Stimulated activated CD8-positive, alpha-beta memory T cell treated with anti-CD3 and anti-CD28 coated beads, Interleukin-7, amount 100 ng/mL, for 48 hours (primary cell): ENCODE results near the gene KCNRG.
"Not testable (repeated sequence)": the region's sequence is repeated elsewhere in the genome, so short reads cannot be mapped to it uniquely, and the experiment has no call there.

ENCODE experiments used
- DNase-seq, 2 donors: peaks; one replicate each; pipeline ENCODE4 v3.0.0-alpha.2; 2020; ENCODE audit warnings: low read depth in 1 of 2; ENCODE audit errors: extremely low read depth in 1 of 2

KCNRG gene

DNA sequence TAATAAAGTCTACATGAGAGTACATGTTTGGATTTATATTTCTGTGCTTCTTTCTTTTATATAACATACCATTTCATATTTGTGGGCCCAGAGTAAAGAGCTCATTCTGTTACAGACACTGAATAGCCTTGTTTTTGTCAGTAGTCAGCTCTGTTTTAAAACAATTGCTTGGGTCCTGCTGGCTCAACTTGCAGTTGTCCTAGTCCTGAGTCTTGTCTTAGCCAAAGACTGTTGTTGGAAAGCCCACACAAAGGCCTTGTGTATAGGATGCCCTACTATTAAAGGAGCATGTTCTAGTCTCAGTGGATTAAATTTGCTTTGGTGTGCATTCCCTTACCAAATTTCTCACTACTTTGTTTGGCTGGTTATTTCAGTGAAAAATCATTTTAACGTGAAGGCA, 3.8 kb upstream of the KCNRG start:
- no peak for DNase-seq

DNA sequence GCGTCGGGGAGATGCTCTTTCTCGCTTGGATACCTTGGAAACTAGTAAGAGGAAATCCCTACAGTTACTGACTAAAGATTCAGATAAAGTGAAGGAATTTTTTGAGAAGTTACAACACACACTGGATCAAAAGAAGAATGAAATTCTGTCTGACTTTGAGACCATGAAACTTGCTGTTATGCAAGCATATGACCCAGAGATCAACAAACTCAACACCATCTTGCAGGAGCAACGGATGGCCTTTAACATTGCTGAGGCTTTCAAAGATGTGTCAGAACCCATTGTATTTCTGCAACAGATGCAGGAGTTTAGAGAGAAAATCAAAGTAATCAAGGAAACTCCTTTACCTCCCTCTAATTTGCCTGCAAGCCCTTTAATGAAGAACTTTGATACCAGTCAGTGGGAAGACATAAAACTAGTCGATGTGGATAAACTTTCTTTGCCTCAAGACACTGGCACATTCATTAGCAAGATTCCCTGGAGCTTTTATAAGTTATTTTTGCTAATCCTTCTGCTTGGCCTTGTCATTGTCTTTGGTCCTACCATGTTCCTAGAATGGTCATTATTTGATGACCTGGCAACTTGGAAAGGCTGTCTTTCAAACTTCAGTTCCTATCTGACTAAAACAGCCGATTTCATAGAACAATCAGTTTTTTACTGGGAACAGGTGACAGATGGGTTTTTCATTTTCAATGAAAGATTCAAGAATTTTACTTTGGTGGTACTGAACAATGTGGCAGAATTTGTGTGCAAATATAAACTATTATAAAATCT, 2.7 kb upstream of the KCNRG start:
- DNase-seq = no peak

DNA sequence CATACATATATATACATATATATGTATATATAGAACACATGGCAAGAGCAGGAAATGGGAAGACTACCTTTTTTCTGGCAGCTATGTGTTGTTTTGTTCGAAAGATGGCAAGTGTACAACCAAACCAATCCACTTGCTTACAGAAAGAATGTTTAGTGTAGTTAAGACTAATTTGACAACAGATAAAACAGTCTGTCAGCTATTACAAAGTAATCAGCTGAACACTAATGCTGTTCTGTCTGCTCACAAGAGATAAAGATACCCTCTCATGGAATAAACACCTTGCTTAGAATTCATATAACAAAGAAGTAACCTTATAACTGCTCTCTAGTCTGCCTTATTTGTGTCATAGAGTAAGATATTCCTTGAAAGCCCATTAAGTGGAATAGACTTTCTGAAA, 858 bp upstream of the KCNRG start:
- DNase-seq = no peak

DNA sequence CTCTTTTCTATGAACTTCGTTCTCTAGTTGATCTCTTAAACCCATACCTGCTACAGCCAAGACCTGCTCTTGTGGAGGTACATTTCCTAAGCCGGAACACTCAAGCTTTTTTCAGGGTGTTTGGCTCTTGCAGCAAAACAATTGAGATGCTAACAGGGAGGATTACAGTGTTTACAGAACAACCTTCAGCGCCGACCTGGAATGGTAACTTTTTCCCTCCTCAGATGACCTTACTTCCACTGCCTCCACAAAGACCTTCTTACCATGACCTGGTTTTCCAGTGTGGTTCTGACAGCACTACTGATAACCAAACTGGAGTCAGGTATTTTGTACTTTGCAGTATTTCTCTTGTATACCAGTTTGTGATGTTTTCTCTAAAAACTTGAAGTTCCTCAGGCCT, 506 bp downstream of the KCNRG start:
- no peak for DNase-seq

DNA sequence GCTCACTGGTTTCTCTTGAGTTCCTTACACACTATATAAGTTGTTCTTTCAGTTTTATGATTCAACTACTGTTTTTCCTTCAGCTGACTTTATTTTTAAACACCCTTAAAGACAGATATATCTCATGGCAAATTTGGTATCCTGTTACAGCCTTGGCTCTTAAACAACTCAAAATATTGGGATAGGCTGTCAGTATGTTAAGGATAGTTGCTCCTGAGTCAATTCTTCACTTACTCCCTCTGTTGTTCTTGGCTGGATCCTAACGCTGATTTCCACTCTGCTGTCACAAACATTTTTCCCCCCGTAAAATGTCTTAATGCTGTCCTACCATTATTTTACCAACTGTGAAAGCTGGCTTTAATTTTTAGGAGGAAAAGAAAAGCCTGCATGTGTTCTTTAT, 1.2 kb downstream of the KCNRG start:
- no peak for DNase-seq

DNA sequence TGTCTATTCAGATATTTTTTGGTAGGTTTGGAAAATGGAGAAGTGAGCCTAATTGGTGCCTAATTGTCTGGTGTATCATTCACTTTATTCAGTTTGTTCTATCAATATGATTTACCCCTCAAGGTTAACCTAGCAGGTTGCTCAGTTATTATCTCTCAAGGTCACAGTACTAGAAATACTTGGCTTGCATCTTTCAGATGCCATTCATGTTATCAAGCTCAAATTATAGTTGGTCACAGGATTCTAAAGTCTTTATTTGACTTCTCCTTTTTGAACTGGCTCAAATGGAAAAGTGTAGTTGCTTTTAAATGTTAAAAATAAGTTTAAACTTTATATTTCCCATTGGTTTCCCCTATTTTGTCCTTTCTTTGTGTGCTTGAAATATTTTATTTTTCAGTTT, 2.6 kb downstream of the KCNRG start:
- DNase-seq = no peak

DNA sequence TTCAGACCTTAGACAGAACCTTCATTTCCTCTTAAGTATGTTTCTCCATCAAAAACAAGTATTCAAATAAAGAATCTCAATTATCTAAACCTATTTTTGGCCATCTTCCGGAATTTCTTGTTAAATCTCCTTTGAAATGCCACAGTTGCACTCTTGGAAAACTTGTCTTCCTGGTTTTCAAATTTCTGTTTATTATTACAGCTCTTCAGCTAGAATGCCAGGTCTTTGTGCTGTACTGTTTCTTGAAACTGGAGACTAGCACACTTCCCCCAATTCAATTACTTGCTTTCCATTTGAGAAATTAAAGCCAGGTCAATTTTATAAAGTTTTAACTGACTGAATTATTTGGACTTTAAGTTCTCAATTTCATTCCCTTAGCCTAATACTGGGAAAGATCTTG, 10.2 kb downstream of the KCNRG start:
- DNase-seq = no peak

DNA sequence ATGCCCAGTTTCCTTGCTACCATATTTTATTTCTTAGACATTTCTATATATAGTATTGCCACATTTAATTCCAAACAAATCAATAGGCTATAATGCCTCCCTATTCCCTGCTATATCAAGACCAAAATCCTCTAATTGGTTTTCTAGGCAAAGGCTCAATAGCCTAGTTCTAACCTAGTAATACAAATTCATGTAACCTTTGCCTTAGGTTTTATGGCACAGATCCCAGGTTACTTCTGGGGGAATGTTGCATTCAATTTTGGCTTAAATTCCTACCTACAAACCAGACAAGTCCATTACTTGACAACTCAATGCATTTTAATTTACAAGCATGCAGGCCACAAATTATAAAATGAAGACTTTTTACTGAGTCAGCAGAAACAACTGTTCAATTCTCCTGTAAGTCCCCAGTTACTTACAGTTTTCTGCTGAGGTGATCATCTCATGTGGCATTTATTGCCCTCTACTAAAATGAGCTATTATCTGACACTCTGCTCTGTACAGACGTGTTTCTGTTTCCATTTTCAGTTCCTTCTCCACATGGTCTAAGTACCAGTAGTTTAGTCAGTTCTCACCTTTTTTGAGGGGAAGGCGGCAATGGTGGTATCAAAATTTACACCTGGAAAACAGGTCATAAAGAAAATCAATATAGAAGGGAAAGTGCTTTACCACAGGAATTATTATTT, 11.7 kb downstream of the KCNRG start:
- DNase-seq = no peak

DNA sequence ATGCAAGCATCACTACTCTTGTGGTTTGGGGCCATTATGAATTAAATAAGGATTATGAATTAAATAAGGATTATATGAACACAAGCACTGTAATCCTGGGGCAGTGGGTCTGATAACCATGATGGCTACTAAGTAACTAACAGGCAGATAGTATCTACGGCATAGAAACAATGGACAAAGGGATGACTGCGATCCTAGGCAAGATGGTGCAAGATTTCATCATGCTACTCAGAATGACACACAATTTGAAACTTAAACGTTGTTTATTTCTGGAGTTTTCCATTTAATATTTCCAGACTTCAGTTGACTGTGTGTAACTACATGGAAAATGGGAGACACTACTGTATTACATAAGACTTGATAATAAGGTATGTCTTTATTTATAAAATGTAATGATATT, 15.1 kb downstream of the KCNRG start:
- DNase-seq = no peak

DNA sequence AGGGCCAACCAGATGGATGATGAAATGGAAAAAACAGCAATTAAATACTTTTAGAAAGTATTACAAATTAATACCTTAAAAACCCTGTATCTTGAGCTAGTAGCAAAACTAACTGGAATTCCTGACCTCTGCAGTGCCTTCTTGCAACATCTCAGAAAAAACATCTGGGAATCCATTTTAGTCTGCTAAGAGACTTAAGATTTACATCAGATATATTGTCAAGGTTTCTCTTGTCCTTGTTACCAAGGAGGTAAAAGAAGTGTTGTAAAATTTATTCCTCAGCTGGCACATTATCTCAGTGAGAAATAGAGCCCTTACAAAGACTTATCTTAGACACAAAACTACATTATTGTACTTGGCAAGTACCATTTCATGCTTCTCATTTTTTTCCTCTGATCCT, 18.5 kb downstream of the KCNRG start:
- DNase-seq = no peak

DNA sequence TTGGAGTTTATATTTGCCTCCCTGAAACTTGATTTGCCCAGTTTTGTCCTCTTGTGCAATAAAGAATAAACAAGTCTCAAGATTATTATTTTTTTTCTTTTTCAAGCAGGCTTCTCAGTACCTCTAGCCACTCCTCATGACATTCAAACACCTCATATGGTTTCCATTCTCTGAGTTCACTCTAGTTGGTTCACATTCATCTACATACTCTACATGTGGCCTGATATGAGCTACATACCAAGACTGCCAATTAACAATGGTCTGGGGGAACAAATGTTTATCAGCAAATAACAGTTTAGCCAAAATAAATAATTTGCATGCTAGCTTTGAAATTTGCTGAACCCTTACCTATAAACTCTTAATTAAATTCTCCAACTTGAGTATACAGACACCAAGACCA, 22.5 kb downstream of the KCNRG start:
- no peak for DNase-seq

DNA sequence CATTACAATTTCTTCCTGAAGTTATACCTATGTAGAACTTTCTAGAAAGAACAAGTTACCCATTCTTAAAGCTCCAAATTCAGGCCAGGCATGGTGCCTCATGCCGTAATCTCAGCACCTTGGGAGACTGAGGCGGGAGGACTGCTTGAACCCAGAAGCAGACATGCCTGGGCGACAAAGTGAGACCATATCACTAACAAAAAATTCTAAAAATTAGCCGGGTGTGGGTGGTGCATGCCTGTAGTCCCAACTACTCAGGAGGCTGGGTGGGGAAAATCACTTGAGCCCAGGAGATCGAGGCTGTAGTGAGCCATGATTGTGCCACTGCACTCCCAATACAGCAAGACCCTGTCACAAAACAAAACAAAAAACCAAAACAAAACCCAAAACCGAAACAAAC, 23.0 kb downstream of the KCNRG start:
- DNase-seq = no peak

DNA sequence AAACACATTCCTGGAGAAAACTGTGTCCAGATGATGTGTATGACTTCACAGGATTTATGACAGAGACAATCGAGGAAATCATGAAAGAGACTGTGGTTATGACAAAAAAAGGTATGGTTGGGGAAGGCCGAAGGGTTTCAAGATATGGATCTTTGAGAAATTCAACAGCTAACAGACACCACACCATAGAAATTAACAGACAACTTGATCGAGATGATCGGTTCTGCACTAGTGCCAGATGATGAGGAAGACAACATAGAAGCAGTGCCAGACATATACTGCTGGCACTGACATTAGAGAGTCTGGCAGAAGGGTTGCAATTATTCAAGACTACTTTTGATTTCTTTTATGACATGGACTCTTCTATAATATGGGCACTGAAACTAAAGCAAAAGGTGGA, 37.2 kb downstream of the KCNRG start:
- no peak for DNase-seq

DNA sequence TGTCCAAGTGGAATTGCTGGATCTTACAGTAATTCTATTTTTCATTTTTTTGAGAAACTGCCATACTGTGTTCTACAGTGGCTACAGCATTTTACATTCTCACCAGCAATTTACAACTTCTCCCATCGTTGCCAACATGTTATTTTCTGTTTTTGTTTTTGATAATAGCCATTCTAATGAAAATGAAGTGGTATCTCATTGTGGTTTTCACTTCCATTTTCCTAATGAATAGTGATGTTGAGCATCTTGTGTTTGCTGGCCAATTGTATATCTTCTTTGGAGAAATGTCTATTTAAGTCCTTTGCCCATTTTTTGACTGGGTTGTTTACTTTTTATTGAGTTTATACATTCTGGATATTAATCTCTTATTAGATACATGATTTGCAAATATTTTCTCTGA, 38.6 kb downstream of the KCNRG start:
- DNase-seq = no peak

DNA sequence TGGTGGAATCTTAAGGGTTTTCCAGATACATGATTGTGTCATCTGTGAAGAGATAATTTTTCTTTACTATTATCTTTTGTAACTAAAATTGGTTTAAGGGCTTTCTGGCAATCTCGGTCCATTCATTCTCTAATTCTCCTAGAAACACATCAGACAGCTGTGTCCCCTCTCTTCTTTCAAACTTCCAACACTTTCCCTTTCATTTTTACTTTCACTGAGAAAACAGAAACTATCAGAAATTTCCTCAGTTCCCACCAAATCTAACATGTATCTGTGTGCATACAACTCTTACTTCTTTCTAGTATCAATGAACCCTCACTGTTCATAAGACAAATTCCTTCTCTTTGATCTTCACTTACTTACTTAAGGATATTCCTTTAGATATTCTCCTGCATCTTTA, 40.2 kb downstream of the KCNRG start:
- no peak for DNase-seq

DNA sequence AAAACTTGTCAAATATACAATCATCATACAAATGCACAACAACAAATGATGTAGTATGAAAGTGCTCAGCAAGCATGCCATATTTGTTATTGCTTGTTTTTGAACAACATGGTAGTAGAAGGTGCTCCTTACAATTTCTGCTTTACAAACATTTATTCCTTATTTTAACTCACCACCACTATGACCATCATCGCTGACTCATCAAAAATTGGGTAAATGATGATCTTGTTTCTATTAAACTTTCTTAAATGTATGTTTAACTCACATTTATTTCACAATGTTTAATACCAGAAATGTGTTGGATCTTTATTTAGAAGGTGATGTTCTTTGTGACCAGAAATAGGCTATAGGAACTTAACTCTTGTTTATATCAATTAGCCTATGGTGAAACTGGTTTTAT, 45.5 kb downstream of the KCNRG start:
- DNase-seq = no peak

DNA sequence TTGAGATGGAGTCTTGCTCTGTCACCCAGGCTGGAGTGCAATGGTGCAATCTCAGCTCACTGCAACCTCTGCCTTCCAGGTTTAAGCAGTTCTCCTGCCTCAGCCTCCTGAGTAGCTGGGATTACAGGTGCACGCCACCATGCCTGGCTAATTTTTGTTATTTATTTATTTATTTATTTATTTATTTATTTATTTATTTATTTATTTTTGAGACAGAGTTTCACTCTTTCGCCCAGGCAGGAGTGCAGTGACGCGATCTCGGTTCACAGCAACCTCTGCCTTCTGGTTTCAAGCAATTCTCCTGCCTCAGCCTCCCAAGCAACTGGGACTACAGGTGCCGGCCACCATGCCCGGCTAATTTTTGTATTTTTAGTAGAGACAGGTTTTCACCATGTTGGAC, 47.1 kb downstream of the KCNRG start:
- DNase-seq = not testable (repeated sequence)

DNA sequence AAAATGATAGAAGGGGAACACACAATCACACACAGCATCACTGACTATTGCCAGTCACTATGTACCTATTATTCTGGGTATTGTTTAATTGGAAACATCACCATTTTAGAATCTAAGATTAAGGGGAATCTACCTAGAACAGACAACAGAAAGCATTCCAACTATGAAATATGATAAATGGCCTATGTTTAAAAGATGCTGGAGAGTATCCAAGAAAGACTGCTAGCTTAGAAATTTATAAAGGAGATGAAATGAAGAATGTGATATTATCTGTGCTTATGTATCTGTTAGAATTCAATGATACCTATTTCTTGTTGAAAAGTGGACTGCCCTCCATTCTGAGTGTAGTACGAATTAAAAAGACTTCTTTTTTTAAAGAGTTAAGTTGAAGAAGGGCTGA, 50.5 kb downstream of the KCNRG start:
- DNase-seq = no peak

DNA sequence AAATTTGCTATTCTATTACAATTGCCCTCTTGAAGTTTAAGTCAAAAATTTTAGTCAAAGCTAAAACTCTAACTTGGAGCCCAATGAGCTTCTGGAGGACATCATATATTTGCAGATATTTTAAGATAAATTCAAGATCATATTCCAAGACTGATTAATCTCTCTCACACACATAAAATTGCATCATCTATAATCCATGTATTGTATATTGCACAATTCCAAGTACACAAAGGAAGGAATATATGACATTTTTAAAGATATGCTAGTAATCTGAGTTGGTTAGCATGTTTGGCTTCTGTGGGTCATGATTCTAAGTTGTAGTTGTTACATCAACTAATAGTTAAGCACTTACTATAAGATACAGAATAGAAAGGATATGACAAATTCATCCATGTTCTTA, 53.3 kb downstream of the KCNRG start:
- DNase-seq = no peak

DNA sequence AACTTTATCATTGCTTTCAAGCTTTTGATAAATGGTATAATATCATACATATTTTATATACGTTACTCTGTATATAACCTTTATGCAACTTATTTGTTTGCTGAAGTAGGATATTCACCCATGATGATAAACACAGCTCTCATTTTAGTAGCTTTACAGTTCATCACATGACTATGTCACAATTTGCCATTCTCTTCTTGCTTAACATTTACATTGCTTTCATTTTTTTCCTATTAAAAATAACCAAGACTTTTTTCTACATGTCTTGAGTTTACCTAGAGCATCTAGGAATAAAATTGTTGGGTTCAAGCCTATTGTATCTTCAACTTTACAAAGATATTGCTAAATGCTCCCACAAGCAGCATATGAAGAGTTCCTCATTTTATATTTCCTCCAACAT, 54.0 kb downstream of the KCNRG start:
- no peak for DNase-seq

DNA sequence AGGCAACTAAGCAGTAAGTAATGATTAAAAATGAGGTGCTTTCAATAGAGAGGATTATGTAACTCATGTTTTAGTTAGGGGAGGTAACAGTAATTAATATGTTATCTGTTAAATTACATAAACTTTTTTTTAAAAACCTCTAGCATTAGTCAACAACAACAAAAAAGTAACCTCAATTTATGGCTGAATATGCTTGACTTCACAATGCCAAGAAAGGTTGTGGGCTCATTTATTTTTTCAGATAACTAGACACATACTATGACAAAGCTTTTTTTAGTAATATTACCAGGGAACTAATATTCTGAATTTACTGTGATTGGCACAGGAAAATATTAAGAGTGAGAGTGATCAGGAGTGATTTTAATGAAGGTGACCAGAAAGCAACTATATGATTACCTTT, 54.9 kb downstream of the KCNRG start:
- DNase-seq = no peak
